Measurements from ENCODE around the gene SOHLH1. TPM values are rescaled to one million over a fixed set of nuclear protein-coding genes. Genes with fewer than 3 reads are reported as not detected.

Gene SOHLH1
- total RNA-seq, 1 donor from 2014 or later, result not detected

- Histone ChIP-seq H3K27ac (no peak overlapping the region), H3K9ac (no peak overlapping the region), H2AFZ (replicated peaks) (no peak overlapping the region)
Observed at GRCh38 chr9:135693265-135693664, 6.0 kb downstream of the SOHLH1 start.

GRCh38 chr9:135692410-135692809 is 6.9 kb downstream of the SOHLH1 start:
- no peak overlapping the region for H3K4me3 ChIP-seq
- H3F3A ChIP-seq (ENCODE audit: low read depth), result no peaks in the 10 kb centered on the region
- Mint-ChIP-seq H3K9me3 (no peaks in the 10 kb centered on the region), H3K27ac (no peak overlapping the region), H3K27me3 (ENCODE audit: insufficient read depth, low read depth) (peaks cover 4% of the 10 kb centered on the region), H3K4me1 (peaks cover 17% of the 10 kb centered on the region), H3K36me3 (no peaks in the 10 kb centered on the region), H3K4me3 (no peak overlapping the region)
- no peaks in the 10 kb centered on the region for H3K79me2 ChIP-seq (ENCODE audit: low read depth)
- no peaks in the 10 kb centered on the region for H3K9me3 ChIP-seq (ENCODE audit: low read depth)
- no peak for DNase-seq (ENCODE audit: low spot score)
- H3K4me1 ChIP-seq, result no peaks in the 10 kb centered on the region
- H2AFZ ChIP-seq (replicated peaks), result no peak overlapping the region
- no peak overlapping the region for H3K9ac ChIP-seq
- no peaks in the 10 kb centered on the region for H4K20me1 ChIP-seq (ENCODE audit: low read depth)
- H3K27ac ChIP-seq, result no peak overlapping the region
- H3K36me3 ChIP-seq, result no peaks in the 10 kb centered on the region
- no peaks in the 10 kb centered on the region for H3K27me3 ChIP-seq
- no peak for TF ChIP-seq CTCF (IDR thresholded peaks at IDR 0.05)
- TF ChIP-seq EZH2phosphoT487 (IDR thresholded peaks at IDR 0.05), result no peak
- TF ChIP-seq EZH2 (IDR thresholded peaks at IDR 0.05), result no peak
- no peak overlapping the region for H3K4me2 ChIP-seq

More at GRCh38 chr9:135693265-135693664, 6.0 kb downstream of the SOHLH1 start:
- H3K4me3 Mint-ChIP-seq, result peak overlapping the region; percentile 37
- H3K79me2 ChIP-seq (ENCODE audit: low read depth), result no peaks in the 10 kb centered on the region
- peak overlapping the region; percentile 58 for H3K27ac Mint-ChIP-seq
- no peaks in the 10 kb centered on the region for H3K9me3 Mint-ChIP-seq
- no peaks in the 10 kb centered on the region for H3K9me3 ChIP-seq (ENCODE audit: low read depth)
- TF ChIP-seq EZH2 (IDR thresholded peaks at IDR 0.05), result no peak
- H3K27me3 ChIP-seq, result no peaks in the 10 kb centered on the region
- H3K27me3 Mint-ChIP-seq (ENCODE audit: insufficient read depth, low read depth), result peaks cover 7% of the 10 kb centered on the region
- no peaks in the 10 kb centered on the region for H4K20me1 ChIP-seq (ENCODE audit: low read depth)
- DNase-seq (ENCODE audit: low spot score), result no peak
- no peaks in the 10 kb centered on the region for H3F3A ChIP-seq (ENCODE audit: low read depth)
- H3K4me2 ChIP-seq, result no peak overlapping the region
- H3K36me3 Mint-ChIP-seq, result no peaks in the 10 kb centered on the region
- H3K4me3 ChIP-seq, result no peak overlapping the region
- H3K4me1 Mint-ChIP-seq, result peaks cover 17% of the 10 kb centered on the region
- no peaks in the 10 kb centered on the region for H3K36me3 ChIP-seq
- H3K4me1 ChIP-seq, result no peaks in the 10 kb centered on the region

- Histone ChIP-seq H3K9ac (no peak overlapping the region), H3F3A (ENCODE audit: low read depth) (no peaks in the 10 kb centered on the region), H3K36me3 (no peaks in the 10 kb centered on the region), H3K79me2 (ENCODE audit: low read depth) (no peaks in the 10 kb centered on the region), H4K20me1 (ENCODE audit: low read depth) (no peaks in the 10 kb centered on the region), H3K4me2 (no peak overlapping the region), H2AFZ (replicated peaks) (no peak overlapping the region), H3K4me1 (no peaks in the 10 kb centered on the region), H3K27me3 (no peaks in the 10 kb centered on the region), H3K4me3 (no peak overlapping the region), H3K9me3 (ENCODE audit: low read depth) (no peaks in the 10 kb centered on the region), H3K27ac (no peak overlapping the region)
- Mint-ChIP-seq H3K27me3 (ENCODE audit: insufficient read depth, low read depth) (peaks cover 4% of the 10 kb centered on the region), H3K4me1 (peaks cover 17% of the 10 kb centered on the region), H3K4me3 (peak overlapping the region; percentile 74), H3K9me3 (no peaks in the 10 kb centered on the region), H3K27ac (peak overlapping the region; percentile 23), H3K36me3 (no peaks in the 10 kb centered on the region)
- TF ChIP-seq EZH2 (IDR thresholded peaks at IDR 0.05), result no peak
- no peak for TF ChIP-seq CTCF (IDR thresholded peaks at IDR 0.05)
- no peak for TF ChIP-seq EZH2phosphoT487 (IDR thresholded peaks at IDR 0.05)
- no peak for DNase-seq (ENCODE audit: low spot score)
Observed at GRCh38 chr9:135690836-135691570, 8.3 kb downstream of the SOHLH1 start.

- H3K27ac Mint-ChIP-seq, result no peak overlapping the region
- Histone ChIP-seq H3K27me3 (no peaks in the 10 kb centered on the region), H4K20me1 (ENCODE audit: low read depth) (no peaks in the 10 kb centered on the region), H3K9me3 (ENCODE audit: low read depth) (no peaks in the 10 kb centered on the region), H3K4me2 (no peak overlapping the region), H3K9ac (no peak overlapping the region), H3F3A (ENCODE audit: low read depth) (no peaks in the 10 kb centered on the region), H3K36me3 (no peaks in the 10 kb centered on the region), H3K79me2 (ENCODE audit: low read depth) (no peaks in the 10 kb centered on the region), H3K4me1 (no peaks in the 10 kb centered on the region), H3K27ac (no peak overlapping the region), H2AFZ (replicated peaks) (no peak overlapping the region), H3K4me3 (no peak overlapping the region)
- peaks cover 13% of the 10 kb centered on the region for H3K4me1 Mint-ChIP-seq
- TF ChIP-seq EZH2phosphoT487 (IDR thresholded peaks at IDR 0.05), result no peak
- no peak for TF ChIP-seq CTCF (IDR thresholded peaks at IDR 0.05)
- H3K4me3 Mint-ChIP-seq, result no peak overlapping the region
- no peaks in the 10 kb centered on the region for H3K9me3 Mint-ChIP-seq
- peaks cover 4% of the 10 kb centered on the region for H3K27me3 Mint-ChIP-seq (ENCODE audit: insufficient read depth, low read depth)
- H3K36me3 Mint-ChIP-seq, result no peaks in the 10 kb centered on the region
- DNase-seq (ENCODE audit: low spot score), result no peak
Observed at GRCh38 chr9:135689011-135689410, 10.3 kb downstream of the SOHLH1 start.
